ENCODE data around the gene XIRP1. TPM values are rescaled to one million over a fixed set of nuclear protein-coding genes. Genes with fewer than 3 reads are reported as not detected.

The XIRP1 gene, protein sequence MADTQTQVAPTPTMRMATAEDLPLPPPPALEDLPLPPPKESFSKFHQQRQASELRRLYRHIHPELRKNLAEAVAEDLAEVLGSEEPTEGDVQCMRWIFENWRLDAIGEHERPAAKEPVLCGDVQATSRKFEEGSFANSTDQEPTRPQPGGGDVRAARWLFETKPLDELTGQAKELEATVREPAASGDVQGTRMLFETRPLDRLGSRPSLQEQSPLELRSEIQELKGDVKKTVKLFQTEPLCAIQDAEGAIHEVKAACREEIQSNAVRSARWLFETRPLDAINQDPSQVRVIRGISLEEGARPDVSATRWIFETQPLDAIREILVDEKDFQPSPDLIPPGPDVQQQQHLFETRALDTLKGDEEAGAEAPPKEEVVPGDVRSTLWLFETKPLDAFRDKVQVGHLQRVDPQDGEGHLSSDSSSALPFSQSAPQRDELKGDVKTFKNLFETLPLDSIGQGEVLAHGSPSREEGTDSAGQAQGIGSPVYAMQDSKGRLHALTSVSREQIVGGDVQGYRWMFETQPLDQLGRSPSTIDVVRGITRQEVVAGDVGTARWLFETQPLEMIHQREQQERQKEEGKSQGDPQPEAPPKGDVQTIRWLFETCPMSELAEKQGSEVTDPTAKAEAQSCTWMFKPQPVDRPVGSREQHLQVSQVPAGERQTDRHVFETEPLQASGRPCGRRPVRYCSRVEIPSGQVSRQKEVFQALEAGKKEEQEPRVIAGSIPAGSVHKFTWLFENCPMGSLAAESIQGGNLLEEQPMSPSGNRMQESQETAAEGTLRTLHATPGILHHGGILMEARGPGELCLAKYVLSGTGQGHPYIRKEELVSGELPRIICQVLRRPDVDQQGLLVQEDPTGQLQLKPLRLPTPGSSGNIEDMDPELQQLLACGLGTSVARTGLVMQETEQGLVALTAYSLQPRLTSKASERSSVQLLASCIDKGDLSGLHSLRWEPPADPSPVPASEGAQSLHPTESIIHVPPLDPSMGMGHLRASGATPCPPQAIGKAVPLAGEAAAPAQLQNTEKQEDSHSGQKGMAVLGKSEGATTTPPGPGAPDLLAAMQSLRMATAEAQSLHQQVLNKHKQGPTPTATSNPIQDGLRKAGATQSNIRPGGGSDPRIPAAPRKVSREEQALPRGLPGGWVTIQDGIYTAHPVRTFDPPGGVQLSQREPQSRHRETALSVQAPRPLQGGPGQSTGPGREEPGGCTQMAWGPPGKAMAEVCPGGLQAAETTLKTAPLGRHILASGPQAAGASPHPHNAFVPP (N-terminal part only)
- total RNA-seq = 0.08 TPM in 1 of 2 replicates, not detected in the other

GRCh38 chr3:39192490-39193092 is at the start of gene XIRP1:
Gene XIRP1 (minus strand): TSS chr3:39192595. CDS start chr3:39189445, 3,150 bp downstream.
- DNase-seq (ENCODE audit: low read depth) = no peak
- no peaks in the 10 kb centered on the region for H3K27me3 ChIP-seq (ENCODE audit: control insufficient read depth, insufficient read depth, low read length)
- TF ChIP-seq CTCF (IDR thresholded peaks at IDR 0.05; ENCODE audit: insufficient read depth, low read length, poor library complexity, severe bottlenecking) = no peak
- H3K36me3 ChIP-seq (ENCODE audit: control insufficient read depth, insufficient read depth, low read length) = no peaks in the 10 kb centered on the region
- no peak within 1 kb of the TSS for H3K4me3 ChIP-seq (ENCODE audit: low read depth, low read length)

DNA sequence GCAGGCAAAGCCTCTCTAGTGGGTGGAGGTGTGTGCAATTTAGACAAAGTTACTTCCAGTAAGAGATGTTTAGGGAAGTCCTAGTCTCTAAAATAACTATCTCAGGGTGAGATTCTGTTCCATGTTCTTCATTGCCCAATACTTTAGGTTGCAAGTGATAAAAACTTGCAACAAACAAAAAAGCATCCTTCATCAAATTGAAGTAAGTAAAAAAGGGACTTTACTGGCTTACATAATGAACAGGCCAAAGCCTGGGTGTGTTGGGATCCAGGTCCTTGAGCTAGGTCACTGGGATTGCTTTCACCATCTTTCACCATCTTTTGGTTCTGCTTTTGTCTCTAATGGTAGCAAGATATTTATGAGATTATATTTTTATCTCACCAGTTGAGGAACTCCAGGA is 49.2 kb upstream of the XIRP1 start:
- H3K36me3 ChIP-seq (ENCODE audit: control insufficient read depth, insufficient read depth, low read length) = no peaks in the 10 kb centered on the region
- H3K27me3 ChIP-seq (ENCODE audit: control insufficient read depth, insufficient read depth, low read length) = no peaks in the 10 kb centered on the region
- H3K4me3 ChIP-seq (ENCODE audit: low read depth, low read length) = no peak overlapping the region
- no peak for TF ChIP-seq CTCF (IDR thresholded peaks at IDR 0.05; ENCODE audit: insufficient read depth, low read length, poor library complexity, severe bottlenecking)
- DNase-seq (ENCODE audit: low read depth) = no peak

DNA sequence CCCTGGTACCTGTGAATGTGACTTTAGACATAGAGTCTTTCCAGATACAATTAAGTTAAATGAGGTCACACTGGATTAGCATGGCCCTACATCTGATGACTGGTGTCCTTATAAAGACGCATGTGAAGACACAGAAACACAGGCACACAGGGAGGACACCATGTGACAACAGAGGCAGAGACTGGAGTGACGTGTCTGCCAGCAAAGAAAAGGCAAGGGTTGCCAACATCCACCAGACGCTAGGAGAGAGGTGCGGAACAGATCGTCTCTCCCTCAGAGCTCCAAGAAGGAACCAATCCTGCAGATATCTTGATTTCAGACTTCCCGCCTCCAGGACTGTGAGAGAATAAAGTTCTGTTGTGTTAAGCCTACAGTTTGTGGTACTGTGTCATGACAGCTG is 44.6 kb upstream of the XIRP1 start:
- TF ChIP-seq CTCF (IDR thresholded peaks at IDR 0.05; ENCODE audit: insufficient read depth, low read length, poor library complexity, severe bottlenecking) = no peak
- Histone ChIP-seq H3K36me3 (ENCODE audit: control insufficient read depth, insufficient read depth, low read length) (no peaks in the 10 kb centered on the region), H3K27me3 (ENCODE audit: control insufficient read depth, insufficient read depth, low read length) (no peaks in the 10 kb centered on the region), H3K4me3 (ENCODE audit: low read depth, low read length) (no peak overlapping the region)
- no peak for DNase-seq (ENCODE audit: low read depth)

GRCh38 chr3:39234651-39235050 is 42.3 kb upstream of the XIRP1 start:
- no peaks in the 10 kb centered on the region for H3K27me3 ChIP-seq (ENCODE audit: control insufficient read depth, insufficient read depth, low read length)

More at GRCh38 chr3:39234651-39235050, 42.3 kb upstream of the XIRP1 start:
- no peak overlapping the region for H3K4me3 ChIP-seq (ENCODE audit: low read depth, low read length)
- TF ChIP-seq CTCF (IDR thresholded peaks at IDR 0.05; ENCODE audit: insufficient read depth, low read length, poor library complexity, severe bottlenecking) = no peak
- H3K36me3 ChIP-seq (ENCODE audit: control insufficient read depth, insufficient read depth, low read length) = no peaks in the 10 kb centered on the region
- DNase-seq (ENCODE audit: low read depth) = no peak

All from kidney epithelial cell (primary cell).